NCI-H1436 treated with DMSO at 0.1 percent for 48 hours (cell line): ENCODE data around the gene PSMB7.

Experiments
- DNase-seq: peaks from one replicate; lab custom pipeline; 2025; lab: John Stamatoyannopoulos, UW

PSMB7 gene

DNA sequence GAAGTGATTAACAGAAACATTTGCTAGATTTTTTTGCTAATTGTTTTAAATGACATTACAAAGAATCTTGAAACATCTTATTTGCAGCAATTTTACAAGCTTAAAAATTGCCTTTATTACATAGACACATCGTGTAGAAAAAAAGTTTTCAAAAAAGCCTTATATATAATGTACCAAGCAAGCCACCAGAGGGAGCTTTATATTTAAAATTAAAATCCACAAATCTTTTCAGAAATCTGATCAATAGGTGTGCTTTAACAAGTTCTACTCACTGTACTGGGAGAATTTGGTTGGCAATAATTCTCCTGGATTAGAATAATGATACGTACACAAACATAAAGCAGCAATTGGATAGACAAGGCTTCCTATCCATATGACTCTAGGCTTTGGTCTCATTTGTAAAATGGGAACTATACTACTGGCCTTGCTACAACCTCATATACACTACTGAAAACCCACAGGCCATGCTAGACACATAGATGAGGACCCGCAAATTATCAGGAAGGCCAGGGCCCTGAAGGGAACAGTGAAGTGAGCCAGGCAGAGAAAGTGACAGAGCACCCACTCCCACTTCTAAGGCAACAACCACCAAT, 4.8 kb downstream of the PSMB7 start:
- DNase-seq: no peak

DNA sequence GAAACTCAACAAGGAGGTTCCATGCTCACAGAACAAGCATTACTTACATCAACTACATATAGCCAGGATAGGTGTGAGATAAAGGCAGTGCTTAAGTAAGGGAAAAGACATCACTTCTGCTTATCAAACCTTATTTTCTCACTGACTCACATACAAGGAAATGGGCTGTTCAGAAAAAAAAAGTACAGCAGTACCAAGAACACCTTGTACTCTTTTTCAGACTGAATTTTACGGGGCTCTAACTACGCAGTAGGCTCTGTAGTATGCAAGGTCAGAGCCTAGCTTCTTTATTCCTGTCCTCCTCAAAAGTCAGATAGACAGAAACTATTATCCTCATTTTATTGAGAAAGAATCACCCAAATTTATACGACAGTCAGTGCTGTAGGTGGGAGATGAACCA, 5.8 kb downstream of the PSMB7 start:
- DNase-seq: no peak

DNA sequence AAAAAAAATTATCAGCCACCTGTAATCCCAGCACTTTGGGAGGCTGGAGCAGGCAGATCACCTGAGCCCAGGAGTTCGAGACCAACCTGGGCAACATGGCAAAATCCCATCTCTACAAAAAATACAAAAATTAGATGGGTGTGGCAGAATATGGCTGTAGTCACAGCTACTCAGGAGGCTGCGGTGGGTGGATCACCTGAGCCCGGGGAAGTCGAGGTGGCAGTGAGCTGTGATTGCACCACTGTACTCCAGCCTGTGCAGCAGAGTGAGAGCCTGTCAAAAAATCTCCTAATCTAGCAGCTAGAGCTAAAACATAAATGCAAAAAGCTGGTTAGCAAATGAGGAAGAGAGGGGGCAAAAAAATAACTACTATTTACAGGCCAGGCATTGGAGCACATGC, 12.0 kb downstream of the PSMB7 start:
- no peak for DNase-seq

DNA sequence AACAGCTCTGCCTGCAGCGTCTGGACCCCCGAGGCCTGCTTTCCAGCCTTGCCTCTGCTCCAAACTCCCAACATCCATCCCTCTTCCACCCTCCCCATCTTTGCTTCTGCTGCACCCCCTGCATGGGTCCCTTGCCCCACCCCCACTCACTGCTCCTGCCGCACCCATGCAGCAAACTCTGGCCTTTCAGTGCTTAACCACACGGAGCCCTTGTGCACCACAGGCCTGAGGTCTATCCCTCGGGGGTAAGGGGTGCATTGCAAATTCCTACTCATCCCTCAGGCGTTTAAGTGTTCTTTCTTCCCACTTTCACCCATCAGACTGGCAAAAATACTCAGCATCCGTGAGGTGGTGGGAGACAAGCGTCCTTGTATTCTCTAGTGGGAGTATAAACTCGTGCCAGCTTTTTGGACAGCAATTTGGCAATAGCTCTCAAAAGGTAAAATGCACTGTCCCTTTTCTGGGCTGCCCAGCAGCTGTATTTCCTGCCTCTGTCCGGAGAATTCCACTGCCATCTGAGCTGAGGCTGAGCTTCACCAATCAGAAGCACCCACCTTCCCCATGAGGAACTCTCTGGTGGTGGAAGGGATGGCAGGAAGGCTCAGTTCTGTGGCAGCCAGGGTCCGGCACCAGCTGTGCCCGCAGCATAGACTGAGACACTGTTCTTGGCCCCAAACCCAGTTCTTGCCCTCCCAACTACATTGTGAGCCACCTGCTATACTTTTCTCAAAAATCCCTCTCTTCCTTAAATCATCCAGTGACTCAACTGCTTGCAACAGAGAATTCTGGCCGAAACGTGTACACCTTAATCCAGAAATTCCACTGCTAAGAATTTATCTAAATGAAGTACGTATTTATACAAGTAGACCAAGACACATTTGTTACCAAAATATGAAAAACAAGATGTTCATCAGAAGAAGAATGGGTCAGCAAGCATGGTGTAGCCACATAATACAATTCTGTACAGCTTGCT, 15.0 kb downstream of the PSMB7 start:
- DNase-seq: no peak

DNA sequence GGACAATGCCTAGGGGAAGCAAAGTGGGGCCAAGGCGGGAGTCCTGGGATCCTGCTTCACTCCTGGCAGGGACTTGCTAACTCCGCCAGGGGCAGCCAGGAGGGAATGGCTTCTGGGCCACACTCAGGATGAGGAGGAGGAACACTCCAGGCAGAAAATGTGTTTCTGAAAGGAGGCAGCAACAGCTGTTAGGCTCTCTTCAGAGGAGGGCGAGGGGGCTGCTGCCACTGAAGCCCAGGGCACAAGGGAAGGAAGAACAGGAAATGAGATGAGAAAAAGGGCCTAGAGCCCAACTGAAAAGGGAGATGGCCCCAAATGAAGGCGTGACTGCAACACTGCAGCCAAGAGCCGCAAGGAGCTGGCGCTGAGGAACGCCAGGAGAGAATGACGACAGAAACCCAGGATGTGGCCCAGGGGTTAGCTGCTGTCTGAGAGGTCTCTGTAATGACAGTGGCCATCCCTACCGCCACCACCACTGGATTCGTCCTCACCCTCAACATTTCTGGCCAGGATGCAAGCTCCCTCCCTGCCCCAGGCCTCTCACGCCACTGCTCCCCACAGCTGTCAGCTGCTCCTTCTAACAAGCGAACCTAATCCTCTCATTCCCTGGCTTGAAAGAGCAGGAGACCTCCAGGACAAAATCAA, 15.8 kb downstream of the PSMB7 start:
- DNase-seq: no peak

DNA sequence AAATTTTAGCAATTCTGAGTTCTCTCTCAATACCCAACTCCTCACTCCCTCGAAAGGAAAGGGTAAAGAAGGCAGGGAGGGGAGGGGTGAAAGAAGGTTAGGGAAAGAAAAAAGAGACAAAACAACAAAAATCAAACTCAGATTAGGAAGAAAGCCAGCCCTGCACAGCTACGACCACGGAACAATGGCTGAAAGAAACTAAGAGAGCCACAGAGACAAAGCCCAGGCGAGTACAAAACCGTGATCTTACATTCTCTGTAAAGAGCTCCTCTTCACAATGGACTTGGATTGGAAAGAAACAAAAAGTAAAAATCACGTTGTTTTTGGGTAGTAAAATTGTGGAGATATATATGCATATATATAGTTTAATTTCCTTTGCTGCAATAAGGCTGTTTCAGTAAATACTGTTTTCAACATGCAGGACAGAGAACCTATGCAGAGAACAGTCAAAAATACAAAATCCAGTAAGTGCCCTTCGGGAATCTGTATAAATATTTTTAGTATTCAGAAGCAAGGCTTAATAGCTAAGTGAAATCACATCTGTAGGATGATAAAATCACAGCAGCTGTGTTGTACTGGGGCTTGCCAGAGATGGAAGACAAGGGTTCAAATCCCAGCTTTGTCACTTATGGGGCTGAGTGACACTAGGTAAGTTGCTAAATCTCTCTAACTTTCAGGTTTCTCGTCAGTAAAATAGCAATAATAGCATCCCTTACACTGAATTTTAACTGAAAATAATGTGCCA, 16.9 kb downstream of the PSMB7 start:
- DNase-seq: no peak

DNA sequence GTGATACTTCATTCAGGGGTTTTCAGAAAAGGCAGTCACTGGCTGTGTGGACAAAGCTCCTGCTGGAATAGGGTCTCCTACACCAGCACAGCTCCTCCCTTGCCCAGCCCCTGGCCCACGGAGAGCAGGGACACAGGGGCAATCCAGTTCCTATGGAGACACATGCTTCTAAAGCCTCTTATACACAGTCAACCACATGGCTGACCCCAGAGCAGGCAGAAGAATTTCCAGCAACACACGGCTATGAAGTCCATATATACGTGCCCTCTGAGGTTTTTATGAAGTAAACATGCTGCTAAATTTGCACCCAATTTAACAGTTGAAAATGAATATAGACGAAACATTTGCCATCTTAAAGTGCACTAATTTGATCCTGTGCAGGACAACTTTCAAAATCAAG, 19.4 kb downstream of the PSMB7 start:
- DNase-seq: no peak

DNA sequence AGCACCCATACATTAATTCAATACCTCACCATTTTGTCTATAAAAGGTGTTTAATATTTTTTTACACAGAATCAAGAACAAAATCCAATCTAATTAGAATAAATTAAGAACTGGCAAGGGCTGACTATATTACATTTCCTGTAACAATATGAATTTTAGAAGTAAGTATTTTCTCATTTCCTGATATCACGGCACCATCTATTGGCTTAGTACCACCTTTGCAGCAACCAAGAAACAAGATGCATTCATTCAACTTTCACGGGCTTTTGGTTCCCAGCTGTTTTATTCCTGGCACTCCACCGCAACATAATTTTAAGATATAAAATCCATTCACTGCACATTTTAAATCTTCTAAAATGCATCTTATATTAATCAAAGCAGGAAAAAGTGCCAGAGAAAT, 20.6 kb downstream of the PSMB7 start:
- DNase-seq: no peak

DNA sequence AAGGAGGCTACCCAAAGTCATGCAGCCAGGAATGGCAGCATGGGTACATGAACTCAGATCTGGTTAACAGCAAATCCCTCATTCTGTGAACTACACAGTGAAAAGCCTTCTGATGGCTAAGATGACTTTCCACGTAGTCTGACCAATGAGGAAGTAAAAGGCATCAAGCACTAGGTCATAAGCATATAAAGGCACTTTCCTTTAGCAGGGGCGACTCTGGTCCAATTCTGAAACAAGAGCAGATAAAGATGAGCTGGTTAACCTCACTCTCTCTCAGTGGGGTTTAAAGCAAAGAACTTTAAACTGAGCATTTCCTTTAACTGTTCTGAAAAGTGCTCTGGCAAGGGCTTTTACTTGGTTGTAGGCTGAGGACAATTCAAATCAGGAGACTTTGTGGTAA, 21.1 kb downstream of the PSMB7 start:
- no peak for DNase-seq

DNA sequence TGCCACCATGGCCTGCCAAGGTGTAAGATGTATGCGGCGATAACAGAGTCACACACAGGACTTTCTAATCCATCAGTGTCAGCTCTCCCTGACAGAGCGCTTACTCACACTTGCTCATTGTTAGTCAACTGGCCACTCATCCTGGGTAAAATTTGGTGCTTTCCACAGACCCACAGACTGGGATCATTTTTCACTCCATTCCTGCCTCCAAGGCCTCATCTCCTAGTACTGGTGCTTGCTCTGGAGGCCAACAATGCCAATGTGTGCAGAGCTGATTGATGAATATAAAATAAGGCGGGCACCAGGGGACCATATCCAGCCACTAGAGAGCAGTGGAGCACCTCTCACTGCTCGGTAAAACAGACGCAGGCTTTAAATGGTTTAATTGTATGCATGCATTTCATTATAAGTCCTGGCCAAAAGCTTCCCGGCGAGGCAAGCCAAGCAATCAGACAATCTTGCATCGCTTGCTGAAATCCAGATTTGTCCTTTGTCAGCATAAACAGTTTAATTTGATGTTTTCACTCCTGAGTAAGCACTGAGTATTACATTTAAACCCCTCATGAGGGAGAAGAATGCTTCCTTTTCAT, 22.3 kb downstream of the PSMB7 start:
- peak; percentile 49 for DNase-seq

DNA sequence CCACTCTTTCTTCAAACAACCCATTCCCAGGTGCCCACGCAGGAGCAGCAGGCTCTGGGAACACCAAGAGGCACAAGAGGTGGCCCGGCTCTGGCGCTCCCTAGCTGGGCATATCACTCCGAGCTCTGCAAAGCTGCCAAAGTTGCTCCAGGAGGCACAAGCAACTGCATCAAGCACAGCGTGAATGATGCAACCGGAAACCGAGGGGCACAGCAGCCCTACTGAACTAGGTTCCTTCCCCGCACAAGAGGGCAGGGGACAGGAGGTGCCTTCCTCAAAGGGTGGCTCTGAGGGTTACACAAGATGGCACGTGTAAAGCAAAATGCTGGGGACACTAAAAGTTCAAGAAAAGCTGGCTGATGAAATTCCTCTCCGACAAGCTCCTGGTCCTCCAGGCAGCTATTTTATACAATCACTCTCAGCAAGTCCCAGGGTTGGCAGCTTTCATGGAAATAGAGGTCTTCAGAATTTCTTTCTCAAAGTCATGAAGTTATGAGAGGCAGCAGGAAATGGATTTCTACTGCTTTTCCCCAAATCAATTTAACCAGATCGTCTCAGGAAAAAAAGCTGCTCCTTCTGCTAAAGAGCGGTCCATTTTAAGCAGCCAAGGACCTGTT, 22.9 kb downstream of the PSMB7 start:
- DNase-seq: no peak

DNA sequence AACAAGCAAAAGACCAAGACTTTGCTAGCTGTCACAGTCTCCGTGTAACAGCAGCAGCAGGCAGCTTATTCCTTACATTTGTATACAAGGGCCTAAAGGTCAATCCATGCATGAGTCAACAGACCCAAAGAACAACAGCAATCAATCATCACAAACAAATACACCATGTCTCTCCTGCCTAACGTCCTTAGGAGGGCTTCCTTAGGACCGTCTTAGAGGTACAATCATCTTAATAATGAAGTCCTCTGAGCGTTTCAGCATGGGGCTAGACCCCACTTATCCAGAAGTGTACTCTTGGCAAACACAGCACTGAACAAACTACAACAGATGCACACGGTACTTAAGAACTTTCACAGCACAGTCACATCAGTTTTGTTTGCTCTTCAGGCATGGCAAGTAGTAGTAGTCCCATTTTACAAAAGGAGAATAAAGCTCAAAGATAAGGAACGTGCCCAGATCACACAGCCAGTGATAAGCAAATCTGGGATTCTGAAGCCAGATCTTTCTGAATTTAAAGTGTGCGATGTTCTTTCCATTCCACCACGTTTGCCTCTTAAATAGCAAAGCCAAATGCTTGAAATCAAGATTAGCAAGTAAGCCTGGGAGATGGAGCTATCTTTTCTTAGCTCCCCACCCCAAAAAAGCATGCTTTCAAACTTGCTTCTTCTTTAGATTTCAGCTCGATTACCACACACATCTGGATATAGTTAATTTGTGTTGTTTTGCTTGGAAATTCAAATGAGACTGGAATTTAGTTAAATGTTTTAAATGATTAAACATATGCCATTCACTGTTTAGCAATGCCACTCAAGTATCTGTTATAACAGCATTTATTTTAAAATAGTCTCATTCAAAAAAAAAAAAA, 24.2 kb downstream of the PSMB7 start:
- DNase-seq: no peak

DNA sequence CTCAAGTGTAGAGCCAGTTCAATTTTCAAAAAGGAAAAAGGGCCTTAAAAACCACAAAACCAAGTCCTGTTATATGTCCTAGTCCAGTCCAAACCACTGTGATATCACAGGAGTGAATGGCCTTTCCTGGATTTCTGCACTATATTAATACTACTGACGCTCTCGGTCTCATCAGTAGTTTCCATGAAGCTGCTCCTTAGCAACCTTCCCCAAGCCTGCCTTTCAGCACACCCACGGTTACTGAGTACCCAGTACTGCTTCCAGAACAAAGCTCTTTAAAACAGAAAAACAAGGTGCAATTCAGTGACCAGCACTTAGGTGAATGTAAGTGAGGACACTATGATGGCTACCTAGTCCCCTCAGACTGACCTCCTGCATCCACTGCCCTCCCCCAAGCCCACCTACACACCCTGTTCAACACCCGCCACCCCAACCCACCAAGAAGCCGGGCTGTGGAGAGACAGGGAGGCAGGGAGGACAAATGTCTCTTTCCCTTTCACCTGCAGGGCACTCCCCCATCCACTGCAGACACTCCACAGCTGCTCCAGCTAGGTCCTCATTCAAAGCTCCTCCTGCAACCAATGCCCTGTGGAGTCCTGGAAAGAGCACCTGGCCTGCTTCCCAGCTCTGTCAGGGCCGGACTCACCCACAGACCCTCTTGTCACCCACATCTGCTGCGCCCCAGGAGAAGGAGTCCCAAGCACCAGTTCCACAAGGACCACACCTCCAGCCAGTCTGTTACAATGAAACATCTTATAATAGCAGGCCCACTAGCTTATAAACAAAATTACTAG, 25.9 kb downstream of the PSMB7 start:
- DNase-seq: no peak

DNA sequence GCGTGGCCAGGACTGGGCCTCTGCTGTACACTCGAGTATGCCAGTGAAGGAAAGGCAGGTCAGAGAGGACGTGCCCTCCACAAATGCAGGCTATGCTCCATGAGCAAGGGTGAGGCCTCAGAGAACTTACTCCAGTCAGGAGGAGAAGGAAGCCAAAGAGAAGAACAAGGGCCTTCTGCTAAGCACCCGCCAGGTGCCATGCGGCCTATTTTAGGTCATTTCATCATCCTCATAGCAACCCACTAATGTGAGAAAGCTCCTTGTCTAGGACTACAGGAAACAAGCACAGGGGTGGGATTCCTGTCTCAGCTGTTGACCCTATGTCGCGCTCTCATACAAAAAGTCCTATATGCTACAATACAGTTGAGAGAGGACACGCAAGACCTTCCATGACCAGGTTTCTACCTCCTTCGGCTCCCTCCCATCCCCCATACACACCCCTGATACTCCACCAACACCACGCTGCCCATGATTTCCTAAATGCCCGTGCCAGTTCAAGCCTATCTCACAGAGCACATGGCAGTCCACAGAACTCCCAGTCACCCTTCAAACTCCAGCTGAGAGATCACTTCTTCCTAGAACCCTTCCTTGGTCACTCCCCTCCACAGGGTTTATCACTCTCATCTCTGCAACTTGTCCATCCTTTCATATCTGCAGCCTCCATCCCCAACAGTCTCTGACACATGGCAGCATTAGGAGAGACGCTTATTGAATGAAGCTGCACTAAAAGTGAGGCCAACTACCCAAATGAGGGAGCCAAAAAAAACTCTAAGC, 26.8 kb downstream of the PSMB7 start:
- no peak for DNase-seq

DNA sequence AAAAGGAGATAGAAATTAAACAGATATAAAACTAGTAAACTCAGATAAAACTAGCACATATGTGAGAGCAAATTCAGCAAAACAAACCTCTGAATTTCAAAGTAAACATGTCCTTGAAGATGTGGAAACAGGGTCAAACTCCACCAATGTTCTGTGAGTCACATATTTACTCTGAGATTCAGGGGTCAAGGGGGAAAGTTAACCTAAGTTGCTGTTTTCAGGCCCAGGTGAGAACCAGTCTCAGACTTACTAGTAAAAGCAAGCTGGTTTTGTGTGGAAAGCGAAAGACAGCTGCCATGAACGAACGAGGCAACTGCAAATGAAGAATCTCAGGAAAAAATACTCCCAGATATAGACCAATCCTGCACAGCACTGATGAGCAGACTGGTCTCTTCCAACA, 29.0 kb downstream of the PSMB7 start:
- no peak for DNase-seq

DNA sequence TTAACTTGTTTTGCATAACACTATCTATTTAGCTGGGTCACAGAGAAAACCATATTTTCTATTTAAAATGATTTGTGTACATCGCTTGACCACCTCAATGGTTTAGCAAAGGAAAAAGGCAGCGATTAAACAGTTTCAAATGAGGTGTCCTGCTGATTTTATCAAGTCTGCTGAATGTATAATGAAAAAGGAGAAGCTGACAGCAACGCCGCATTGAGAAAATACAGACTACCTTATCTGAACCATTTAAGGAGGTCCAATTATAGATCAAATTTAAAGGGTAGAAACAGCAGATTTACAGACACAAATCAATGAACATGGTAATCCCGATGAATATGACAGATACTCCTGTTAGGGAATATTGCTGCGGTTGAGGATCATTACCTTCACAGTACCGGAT, 29.6 kb downstream of the PSMB7 start:
- no peak for DNase-seq

DNA sequence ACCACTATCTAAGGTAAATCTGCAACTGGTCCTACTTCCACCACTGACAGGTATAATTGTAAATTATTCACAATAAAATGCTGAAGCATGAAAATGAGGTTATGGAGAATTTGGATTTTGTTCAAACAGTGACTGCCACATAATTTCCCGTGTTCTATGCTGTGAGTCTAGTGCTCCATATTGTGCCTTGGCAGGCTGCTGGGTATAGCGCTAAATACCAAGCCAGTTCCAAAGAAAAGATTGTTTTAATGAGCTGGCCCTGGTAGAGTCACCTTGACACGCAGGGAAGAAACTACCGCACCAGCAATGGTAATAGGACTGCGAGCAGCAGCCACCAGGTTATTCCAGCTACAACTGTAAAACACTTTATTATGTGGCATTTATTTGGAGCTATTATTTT, 30.4 kb downstream of the PSMB7 start:
- no peak for DNase-seq

DNA sequence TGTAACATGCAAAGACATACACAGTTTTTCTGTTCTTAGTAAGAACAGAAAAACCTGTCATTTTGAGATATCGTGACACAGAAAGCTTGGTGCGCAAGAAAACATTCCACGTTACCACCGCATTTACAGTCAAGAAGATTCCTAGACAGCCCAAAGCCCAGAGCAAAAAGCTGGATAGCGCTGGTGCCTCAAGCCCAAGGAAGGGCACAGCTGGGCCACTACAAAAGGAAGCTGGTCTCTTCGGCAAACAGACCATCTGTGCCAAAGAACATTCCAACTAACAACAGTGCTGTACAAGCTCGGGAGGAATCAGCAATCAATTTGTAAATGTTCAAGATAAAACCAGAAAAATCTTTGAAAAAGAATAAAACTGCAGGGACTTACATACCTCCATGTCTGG, 31.0 kb downstream of the PSMB7 start:
- no peak for DNase-seq
